Ureter (tissue), 1 donor: ENCODE results near the gene UBC. TPM values are rescaled to one million over a fixed set of nuclear protein-coding genes. Genes with fewer than 3 reads are reported as not detected.

Experiments
- DNase-seq: peaks from one replicate; pipeline ENCODE4 v3.0.0-alpha.2; 2020; ENCODE audit warnings: low spot score
- total RNA-seq: library from RNA; stranded (reverse); gene quantifications from one replicate; pipeline ENCODE4 v1.2.4, GENCODE V29; 2023
- donor health status: DM: yes; HTN: yes; CAD: no.

Gene UBC
- total RNA-seq, 1 donor from 2014 or later, result 1,015 TPM

DNA sequence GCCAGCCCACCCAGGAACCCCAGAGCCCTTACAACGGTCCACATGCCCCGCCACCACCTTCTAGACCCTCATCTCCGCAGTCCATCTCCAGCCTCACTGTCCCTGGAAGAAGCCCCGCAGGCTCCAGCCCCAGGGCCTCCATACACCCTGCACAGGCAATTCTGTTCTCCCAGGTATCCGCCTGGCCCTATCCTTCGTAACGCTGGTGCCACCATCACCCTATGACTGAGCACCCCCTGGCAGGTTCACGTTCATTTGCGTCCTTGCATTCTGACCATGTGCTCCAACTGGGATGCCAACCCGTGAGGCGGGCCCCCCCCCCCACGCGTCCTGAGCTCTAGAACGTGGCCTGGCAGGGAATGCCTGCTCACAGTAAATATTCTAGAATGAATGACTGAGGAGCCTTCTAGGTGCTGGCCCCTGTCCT is 50.1 kb downstream of the UBC start:
- DNase-seq, result no peak

DNA sequence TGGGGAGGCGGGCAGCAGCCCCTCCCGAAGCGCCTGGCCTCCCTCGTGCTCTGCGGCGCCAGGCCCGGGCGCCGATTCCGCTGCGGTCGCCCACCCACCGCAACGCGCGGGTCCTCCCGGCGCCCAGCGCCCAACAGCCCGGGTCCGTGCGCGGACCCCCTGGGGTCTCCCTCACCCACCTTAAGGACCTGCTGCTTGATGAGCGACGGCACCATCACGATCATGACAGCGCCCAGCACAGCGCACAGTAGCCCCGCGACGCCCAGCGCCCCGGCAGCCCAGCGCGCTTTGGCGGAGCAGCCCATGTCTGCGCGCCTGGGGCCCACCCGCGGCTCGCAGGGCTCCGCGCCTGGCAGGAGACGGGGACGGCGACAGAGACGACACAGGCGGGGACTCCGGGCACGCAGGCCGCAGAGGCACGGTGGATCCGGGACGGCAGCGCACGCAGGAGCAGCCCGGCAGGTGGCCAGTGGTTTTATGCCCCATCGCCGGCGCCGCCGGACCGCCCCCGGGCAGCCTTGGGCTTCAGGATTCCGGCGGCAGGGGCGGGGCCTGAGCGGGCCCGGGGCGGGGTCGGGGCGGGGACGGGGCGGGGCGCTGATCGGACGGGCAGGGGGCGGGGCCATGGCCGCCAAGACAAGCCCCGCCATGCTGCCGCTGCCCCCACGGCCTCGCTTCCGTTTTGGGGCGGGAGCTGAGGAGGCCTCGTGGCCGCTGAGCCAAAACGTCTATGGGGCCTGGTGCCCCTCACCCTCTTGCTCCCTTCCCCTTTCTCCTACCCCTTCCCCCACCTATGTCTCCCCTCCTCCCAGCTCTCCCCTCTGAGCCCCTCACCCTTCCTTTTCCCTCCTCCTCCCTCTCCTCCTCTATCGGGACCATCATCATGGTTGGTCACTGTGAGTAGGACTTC is 50.8 kb downstream of the UBC start, which contains the start of gene SCARB1:
SCARB1 (minus strand) TSS at position 449 of the 910 bp plus-strand sequence; CDS start at position 305, 144 bp downstream.
- DNase-seq, result peak; percentile 87

DNA sequence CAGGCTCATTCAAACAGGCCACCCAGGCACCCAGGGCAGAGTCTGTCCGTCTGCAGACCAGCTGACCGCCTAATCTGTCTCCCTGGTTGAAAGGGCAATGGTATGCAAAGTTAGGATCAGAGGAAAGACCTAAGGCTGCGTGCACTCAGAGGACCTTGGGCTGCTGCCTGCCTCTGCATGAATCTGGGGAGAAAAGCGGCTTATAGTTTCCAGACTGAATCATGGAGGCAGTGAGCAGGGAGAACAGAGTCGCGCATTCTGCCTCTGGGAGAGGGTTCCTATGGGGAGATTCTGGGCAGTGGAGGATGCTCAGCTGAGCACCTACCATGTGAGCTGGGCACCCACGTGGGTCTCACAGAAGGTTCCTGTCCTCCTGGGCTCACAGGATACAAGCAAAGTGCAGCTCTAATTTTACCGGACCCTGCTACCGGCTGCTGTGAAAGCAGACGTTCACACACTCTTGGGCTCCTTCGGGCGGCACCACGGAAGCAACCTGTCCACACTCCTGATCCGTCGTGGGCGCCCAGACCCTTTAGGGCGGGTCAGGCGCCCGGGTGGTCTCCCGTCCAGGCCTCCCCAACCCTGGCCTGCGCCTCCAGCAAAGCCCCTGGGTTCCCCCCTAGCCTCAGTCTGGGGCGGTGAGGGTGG is 51.6 kb downstream of the UBC start:
- no peak for DNase-seq

DNA sequence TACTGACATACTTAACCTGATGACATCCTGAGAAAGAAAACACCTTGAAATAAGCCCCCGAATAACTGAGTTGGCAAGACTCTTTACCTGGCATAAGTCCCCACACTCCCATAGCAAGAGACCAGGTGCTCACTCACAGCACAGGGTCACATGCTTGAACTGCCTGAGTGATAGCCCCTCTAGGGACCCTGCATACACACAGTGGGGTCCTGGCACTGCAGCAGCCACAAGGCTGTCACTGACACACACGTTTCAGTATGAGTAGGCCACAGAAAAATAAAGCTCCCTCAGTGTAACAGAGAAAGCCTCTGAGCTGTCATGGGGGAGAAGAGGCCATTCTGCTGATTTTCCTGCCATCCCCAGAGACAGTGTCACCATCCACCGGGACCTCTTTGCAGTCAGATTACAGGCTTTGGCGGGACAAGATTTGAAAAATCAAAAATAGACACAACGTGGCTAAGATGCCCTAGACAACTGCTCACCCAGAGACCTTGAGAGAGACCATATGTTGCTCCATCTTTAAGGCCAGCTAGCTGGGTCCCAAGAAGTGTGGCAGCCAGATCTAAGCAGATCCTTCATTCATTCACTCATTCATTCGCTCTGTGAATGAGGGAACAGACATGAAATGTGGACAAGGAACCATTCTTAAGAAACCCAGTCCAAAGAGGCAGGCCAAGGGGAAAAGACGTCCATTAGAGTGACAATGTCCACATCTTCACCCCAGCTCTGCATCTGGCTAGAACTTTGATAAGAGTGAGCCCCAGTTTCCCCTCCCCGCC is 52.4 kb downstream of the UBC start:
- DNase-seq, result no peak

Other genes starting within 250 kb of the UBC start
- 20.8 TPM for gene SCARB1, start 50.8 kb downstream of the UBC start, total RNA-seq
- gene DHX37, start 74.5 kb upstream of the UBC start, total RNA-seq, result 34.0 TPM
- gene BRI3BP, start 79.0 kb upstream of the UBC start, total RNA-seq, result 6.8 TPM
- gene AACS, start 150.8 kb upstream of the UBC start, total RNA-seq, result 31.4 TPM